GF-D8 (cell line): ENCODE results near the gene ZNF76.
A peak's percentile ranks its signal among the peaks of the same experiment; 100 is the strongest.

ENCODE experiments used
- DNase-seq: peaks from one replicate; lab custom pipeline; 2025; lab: John Stamatoyannopoulos, UW

Gene ZNF76

DNA sequence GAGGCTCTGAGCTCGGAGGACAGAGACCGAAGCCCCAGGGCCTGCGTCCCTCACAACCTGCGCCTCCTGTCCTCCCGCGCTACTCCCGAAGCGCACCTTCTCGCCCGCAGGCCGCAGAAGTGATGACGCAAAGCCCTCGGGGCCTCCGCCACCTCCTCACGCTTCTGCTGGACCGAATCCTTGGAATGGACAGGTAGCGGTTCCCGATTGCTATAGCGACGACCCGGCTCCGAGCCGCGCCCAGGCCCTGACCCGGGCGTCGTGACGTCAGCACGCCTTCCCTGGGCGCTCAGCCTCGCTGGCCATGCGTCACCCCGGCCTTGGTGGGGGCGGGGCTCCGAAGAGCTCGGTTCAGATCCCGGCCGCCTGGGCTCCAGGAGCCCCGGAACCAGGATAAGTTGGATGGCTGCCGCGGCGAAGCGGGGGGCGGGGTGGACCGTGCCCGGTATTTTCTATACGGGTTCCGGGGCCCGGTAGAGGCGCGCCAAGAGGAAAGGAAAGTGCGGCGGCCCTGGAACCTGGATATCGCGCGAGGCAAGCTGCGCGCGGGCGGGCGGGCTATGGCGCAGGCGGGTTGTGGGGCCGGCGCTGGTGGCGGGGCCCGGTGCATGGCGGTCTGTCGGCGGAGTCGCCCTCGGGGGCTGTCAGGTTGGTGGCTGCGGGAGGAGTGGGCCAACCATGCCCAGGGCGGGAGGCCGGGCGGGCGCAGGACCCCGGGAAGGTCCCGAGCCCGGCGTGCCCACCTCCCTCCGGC is at the start of gene ZNF76:
Gene ZNF76 (plus strand): TSS at position 542 of the 754 bp plus-strand sequence. CDS start 21,417 bp downstream, outside the sequence.
- peak; percentile 82 for DNase-seq

DNA sequence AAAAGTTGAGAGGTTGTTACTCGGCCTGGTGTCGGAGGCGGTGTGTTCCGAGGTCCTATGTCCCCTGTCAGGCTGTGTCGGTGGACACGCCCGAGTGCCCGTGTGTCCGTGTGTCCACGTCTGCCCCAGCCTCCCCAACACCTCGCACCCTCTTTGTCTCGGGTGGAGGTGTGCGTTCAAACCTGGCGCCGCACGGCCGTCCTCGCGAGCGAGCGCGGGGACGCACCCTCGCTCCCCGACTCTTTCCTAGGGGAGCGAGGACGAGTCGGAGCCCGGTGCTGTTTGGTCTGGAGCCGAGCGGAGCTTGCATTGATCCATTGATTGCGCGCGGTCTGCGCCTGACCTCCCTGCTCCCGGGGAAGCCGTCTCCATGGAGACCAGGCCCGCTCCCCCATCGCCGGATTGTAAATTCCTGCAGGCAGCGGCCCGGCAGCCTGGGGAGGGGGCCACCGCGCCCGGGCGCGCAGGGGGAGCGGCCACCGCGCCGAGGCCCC is 46.2 kb upstream of the ZNF76 start:
- DNase-seq = no peak

DNA sequence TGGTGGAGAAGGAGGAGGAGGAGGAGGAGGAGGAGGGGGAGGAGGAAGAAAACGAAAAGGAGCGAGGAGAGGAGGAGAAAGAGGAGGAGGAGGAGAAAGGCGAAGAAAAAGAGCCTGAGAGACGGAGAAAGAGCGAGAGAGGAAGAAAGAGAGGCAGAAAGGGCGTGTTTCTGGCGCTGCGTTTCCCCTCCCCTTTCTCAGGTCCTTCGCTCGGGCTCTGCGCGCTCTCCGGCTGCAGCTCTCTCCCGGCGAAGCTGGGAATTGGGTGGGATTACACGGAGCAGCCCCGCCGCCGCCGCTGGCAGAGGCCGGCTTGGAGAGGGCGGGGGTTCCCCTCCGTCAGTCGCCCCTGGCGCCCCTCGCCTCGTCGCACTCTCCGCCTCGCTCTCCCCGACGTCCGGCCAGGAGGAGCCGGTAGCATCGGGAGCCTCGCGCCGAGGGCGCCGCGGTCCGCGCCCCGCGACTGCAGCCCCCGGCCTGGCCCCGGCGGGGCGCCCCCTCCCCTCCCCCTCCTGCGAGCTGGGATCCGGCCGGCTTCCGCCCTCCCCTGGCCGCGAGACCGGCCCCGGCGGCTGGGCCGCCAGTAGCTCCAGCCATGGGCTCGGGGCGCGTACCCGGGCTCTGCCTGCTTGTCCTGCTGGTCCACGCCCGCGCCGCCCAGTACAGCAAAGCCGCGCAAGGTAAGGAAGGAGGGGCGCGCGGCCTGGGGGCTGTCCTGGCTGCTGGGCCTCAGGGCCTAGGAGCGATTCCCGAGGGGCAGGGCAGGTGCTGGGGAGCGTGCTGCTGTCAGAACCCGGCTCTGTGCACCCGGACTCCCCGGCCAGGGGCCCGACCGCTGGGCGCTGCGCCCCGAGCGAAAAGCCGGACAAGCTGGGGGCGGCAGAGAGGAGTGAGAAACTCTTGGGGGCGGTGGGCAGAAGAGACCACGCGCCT is 45.4 kb upstream of the ZNF76 start, which contains the start of gene SCUBE3:
Gene SCUBE3 (plus strand): TSS at position 133 of the 933 bp plus-strand sequence. CDS start 463 bp downstream, at position 596.
- no peak for DNase-seq

DNA sequence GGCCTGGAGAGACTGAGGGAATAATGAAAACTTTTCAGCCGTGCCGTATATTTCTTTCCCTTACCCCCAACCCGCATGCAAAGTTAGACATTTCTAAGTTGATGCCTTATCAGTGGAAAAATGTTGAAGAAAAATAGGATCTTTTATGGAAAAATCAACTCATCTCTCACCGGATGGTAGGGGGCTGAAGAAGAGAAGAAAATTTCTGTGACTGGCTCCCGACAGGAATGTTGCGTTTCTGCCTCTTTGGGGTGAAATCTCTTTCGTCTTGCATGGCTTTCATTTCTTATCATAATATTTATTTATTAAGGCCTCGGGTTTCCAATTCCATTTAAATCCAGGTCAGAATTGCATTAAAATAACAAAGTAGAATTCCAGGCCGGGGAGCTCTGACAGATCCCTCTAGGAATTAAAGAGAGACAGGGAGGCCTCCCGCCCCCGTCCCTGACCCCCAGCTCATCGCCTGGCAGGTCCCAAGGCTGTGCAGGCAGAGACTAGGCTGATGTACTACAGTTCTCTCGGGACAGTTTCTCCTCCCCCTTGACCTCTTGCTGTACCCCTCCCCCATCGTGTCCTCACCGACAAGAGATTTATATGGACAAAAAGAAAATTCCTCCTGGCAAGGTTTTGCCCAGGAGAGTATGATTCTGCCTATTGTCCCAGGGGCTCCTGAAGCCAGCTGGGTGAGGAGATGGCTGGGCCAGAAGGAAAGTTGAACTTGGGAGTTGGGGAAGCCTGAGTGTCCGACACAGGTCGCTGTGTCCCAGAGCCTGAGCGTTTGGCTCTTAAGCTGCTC is 44.5 kb upstream of the ZNF76 start:
- DNase-seq = no peak

DNA sequence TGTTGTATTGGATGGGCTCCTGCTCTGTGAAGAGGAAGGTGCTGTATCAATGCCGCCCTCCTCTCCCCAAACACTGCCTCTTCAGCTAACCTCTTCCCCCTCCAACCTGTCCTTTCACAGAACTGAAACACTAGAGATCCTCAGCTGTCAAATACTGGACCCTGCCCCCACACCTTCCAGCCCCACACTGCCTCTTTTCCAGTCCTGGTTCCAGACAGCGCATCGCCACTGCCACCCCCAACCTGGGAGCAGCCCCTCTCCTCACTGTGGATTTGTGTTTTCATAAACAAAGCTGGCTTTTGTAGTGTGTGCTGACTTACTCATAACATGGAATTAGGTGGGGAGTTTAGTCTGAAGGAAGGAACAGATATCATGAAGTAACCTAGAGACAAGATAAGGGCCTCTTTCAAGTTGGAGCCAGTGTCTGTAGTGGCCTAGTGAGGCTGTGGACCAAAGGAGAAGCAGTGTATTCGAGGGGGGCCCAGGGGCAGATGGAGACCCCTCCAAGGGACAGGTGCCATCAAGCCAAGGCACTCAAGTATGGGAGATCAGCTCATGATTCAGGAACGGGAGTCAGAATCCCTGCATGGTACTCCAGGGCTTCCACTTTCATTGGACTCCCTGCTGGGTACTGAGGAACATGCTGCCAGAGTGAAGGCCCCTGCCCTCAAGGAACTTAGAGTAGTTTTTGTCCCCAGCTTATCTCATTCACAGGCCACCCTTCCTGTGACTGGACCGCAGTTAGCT is 43.7 kb upstream of the ZNF76 start:
- no peak for DNase-seq

DNA sequence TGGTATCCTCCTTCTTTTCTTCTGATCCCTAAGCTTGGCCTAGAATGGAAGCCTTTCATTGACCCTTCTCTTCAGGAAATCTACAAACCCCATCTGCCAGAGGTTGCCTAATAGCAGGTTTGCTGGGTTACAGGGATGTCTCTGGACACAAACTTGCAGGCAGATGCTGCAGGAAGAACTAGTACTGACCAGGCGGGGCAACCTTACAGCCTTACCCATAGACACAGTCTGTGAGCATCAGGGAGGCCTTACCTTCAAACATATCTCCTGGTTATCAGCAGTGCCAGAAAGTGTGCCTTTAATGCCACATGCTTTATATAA is 43.2 kb upstream of the ZNF76 start:
- no peak for DNase-seq

DNA sequence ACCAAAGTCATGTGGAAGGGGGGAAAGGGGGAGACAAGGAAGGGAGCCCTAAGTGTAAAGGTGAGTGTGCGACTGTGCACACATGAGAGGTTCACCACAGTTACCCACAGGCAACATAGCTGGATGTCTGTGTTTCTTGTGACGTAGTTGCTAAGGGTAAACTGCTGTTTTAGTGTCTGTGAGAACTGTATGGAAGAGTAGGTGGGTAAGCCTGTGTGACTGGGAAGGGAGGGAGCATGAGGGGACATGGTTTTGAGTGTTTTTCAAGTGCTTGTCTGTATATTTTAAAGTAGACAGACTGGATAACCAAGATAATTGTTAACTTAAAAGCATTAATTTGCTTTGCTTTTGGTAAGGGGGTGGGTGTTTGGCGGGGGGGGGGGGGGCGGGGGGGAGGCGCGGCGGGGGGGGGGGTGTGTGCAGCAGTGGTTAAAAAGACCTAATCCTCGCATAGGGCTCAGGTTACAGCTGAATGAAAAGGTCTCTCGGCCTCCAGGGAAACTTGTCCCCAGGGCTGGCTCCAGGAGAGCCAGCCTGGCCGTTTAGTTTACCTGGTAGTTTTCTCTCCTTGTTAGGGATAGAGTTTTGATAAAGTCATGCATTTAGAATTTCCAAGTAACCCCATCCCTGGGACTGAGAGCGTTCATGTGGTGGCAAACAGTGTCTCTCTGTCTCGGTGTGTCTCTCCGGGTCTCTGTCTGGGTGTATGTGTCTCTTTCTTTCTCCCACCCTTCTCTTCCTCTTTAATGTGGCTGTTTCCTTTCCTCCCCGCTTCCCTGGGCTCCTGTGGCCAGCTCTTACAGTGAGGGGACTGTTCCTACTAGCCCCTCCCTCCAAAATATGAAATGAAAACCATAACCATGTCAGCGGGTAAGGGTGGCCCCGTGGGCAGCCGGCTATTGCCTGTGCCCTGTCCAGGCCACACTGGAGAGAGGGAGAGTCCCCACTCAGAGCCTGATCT is 42.4 kb upstream of the ZNF76 start:
- no peak for DNase-seq

DNA sequence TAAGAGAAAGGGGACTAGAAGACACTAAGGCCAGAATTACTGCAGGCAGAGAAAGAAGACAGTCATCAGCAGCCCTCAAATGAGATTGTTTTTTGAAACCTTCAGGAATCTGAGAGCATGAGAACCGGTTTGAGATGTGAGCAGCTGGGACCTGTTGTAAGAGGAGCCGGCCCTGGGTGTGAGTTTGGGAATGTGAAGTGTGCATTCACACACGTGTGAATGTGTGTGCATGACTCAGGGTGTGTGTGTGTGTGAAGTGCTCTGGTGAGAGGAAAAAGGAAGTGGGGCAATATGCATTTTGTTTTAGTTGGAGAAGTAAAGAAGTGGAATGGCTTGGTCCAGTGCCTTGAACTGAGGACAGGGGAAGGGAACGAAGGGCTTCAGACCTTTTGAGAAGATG is 41.5 kb upstream of the ZNF76 start:
- no peak for DNase-seq

DNA sequence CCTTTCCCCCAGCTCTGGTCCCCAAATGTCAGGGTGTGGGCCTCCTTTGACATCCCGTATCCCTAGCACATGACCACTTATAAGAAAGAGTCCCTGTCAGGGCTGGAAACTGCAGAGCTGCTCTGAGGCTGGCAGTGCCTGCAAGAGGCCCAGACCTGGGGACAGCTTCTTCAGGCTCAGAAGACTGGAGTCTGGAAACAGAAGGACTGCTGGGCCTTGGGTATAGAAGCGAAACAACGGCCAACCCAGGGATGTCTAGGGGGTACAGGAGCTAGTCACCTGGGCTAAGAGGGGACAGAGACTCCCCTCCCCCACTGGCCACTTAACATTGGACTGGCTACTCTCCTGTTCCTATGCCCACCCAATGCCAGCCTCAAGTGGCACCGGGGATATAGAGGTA is 41.1 kb upstream of the ZNF76 start:
- DNase-seq = no peak

DNA sequence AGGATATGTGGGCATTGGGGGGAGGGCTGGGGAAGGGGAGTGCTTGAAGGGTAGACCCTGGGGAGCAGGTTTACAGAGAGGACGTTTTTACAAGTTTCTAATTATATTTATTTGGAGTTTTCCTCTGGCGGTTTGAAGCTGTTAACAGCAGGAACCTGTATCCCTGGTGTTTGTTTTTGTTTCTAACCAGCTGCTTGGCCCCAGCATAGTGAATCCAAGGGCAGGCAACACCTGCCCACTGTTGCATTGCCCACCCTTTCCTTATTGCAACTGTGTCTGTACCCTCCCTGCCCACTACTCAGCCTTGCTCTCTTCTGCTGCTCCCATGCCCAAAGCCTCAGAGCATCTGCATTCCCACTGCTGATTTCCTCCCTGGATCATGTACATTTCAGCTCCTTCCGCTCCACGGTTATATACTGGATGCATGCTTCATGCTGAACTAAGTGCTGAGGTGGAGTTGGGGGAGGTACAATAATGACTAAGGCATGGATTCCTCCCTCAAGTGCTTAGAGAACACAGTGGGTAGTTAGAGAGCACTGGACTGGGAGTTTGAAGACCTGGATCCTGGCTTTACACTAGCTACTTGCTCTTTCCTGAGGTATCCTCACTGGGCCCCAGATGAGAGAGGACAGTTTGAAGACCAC is 39.7 kb upstream of the ZNF76 start:
- no peak for DNase-seq

DNA sequence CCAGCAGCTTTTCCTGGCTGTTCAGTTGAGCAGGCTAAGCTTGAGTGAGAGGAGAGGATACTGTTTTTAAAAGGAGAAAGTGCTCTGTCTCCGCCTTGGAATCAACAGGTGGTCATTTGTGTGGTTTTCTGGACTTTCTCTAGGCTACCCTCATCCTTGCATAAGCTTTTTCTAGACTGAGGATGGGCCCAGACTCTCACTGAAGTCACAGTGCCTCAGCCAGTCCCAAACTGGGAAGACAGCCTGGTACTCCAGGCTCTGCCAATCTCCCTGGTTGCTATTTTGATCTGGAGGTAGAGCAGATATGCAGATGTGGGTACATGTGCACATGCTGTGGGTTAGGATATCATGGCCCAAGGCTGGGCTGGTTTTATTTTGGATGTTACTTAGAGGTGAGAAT is 38.8 kb upstream of the ZNF76 start:
- DNase-seq = no peak

DNA sequence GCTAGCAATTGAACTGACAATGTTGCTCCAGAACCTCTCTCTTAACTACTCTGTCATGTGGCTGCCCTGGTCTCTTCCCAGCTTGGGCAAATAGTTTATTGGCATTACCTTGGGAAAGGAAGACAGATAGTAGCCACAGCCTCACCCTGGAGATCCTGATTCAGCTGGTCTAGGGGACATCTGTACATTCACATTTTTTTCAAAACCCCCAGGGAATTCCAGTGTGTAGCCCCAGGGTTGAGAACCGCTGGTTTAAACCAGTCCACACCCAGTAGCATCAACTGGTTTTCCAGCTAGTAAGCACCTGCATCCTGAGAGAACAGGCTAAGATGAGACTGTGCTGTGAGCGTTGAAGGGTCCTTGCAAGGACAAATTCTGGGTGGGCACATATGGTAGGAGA is 36.1 kb upstream of the ZNF76 start:
- DNase-seq = no peak

DNA sequence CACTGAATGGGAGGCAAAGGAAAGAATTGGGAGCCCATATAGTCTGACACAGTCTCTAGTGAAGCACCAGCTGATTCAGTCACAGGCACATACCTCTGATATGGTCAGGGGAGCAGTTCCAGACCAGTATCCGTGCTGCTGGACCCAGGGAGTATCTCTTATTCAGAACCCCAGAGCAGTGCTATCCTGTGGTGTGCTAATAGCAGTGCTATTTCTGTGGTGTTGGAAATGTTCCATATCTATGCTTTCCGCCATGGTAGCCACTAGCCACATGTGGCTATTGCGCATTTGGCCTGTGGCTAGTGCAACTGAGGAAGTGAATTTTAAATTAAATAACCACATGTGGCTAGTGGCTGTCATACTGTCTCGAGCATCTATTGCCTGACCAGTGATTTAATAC is 34.8 kb upstream of the ZNF76 start:
- no peak for DNase-seq

DNA sequence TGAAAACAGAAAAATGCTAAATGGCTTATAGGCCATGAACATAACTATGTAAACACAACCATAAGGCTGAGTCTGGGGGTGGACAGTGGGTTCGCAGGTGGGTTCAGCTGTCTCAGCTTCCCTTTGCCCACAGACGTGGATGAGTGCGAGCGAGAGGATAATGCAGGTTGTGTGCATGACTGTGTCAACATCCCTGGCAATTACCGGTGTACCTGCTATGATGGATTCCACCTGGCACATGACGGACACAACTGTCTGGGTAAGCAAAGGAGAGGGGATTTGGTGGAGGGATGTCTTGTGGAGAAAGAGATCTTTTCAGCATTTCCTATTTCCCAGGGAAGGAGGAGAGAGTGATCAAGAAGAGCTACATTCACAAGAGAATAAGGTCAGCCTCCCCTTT is 31.1 kb upstream of the ZNF76 start:
- DNase-seq = no peak

DNA sequence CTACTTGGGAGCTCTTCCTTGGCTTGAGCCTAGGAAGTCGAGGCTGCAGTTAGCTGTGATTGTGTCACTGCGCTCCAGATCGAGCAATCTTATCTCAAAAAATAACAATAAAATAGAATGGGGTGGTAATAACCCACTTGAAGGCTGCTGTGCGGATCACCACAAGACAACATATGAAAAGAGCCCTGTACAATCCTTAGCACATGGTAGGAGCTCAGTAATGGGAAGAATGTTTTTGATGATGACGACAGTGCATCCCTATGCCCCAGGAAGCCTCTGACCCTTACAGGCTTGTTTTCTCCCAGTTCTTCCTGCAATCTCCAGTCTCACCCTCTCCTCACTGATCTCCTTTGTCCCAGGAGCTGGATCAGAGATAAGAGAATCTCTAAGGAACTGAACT is 30.2 kb upstream of the ZNF76 start:
- DNase-seq = no peak

DNA sequence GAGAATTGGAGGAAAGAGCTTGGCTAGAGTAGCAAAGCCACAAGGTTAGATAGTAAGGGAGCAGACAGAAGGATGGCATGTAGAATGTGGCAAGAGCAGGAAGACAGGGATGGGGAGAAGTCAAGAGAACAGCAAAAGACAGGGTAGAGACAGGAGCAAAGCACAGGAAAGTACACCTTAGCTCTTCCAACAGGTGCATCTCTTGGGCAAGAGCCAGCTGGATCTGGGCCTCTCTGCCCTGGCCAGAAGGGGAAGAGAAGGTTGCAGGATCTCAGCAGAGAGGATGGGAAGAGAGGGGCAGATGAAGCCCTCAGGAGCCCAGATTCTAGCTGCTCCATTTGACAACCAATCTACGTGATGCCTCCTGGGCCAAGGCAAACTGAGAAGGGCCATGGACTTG is 29.0 kb upstream of the ZNF76 start:
- no peak for DNase-seq

DNA sequence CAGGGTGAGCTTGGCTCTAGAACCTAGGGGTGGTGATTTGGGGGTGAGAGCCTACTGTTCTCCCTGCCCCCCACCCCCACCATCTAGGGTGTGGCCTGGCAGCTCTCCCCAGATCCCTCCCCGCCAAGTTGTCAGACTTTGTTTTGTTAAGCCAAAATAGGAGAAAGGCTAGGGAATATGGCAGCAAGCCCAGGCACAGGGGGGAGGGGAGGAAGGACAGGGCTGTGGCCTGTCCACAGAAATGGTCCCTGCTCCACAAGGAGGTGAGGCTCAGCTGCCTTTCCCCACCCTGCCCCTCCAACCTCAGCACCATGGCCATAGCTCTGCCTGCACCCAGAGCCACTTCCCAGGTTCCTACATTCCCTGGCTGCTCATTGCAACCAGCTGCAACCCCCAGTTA is 28.6 kb upstream of the ZNF76 start:
- no peak for DNase-seq

DNA sequence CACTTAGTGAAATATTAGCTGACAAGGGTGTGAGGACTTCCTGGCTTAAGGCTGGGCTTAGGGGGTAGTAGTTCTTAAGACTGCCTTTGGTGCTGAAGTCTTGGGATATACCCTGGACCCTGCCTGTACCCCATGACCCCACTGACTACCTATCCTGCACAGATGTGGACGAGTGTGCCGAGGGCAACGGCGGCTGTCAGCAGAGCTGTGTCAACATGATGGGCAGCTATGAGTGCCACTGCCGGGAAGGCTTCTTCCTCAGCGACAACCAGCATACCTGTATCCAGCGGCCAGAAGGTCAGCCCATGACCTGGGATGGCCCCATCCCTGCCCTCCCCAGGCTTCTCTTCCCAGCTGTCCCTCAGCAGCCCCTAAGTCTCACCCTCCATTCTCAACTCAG is 28.0 kb upstream of the ZNF76 start:
- no peak for DNase-seq

DNA sequence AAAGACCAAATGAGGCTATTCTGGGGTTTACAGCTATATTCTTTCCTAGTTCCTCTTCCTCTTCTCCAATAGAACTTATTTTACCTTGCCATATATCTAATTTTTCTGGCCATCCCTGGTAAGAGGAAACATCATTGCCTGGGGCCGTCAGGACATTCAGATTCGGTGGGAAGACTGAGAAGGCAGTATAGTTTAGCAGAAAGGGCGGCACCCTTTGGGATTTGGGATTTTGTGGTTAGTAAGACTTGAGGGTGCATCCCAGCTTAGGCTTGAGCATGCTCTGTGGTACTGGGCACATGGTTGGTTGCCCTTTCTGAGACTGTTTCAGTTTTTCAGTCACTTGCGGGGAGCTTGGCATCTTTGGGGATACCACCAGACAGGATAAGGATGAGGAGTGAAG is 24.6 kb upstream of the ZNF76 start:
- DNase-seq = no peak

DNA sequence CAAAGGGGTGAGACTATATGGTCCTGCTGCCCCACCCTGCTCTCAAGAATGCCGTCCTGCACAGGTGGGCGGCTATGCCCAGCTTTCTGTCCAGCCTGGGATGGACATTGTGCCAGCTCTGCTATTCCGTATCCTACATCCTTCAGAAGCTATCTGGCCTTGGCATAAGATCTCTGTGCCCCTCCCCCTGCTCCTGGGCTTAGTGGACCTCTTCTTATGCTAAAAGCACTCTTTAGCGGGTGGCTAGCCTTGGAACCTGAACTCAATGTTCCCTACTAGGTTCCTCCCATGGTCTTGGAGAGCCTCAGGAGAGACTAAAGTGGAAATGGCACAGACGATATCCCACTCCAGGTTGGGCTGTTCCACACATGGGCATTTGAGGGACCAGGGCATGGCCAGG is 23.3 kb upstream of the ZNF76 start:
- DNase-seq = no peak
